ENCODE results near the gene SLC26A1.

DNA sequence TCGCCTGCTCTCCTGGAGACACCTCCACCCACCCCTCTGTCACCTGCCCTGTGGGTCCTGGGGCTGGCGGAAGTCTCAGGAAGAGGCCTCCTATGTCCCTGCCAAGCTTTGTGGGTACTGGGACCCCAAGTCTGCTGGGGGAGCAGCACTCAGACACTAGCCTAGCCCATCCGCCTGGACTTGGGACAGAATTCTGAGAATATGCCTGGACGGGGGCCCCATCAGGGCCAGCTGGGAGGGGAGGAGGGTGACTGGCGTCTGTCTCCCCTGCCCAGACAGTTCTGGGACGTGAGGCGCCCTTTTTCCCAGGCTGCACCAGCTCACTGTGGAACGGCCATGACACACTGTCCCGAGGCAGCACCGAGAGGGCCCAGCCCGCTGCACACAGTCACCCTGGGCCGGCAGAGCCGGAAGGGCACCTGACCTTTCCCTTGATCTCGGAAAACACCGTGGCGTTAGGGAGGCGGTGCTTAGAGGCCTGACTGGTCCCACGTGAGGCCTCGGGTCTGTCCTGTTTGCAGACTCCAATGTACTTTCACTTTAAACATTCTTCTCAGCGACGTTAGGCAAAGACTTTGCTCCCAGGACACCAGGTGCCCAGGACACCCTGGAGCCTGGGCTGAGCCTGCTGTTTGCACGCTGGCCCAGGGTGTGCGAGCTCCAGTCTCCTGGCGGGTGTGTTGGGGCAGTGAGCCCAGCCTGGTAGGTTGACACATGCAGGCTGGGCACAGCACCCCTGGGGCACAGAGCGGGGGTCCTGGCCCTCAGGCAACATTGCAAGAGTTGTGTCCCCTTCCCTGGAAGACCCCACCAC lies 700 bp downstream of the SLC26A1 start:
- TF ChIP-seq, protein P1, sequence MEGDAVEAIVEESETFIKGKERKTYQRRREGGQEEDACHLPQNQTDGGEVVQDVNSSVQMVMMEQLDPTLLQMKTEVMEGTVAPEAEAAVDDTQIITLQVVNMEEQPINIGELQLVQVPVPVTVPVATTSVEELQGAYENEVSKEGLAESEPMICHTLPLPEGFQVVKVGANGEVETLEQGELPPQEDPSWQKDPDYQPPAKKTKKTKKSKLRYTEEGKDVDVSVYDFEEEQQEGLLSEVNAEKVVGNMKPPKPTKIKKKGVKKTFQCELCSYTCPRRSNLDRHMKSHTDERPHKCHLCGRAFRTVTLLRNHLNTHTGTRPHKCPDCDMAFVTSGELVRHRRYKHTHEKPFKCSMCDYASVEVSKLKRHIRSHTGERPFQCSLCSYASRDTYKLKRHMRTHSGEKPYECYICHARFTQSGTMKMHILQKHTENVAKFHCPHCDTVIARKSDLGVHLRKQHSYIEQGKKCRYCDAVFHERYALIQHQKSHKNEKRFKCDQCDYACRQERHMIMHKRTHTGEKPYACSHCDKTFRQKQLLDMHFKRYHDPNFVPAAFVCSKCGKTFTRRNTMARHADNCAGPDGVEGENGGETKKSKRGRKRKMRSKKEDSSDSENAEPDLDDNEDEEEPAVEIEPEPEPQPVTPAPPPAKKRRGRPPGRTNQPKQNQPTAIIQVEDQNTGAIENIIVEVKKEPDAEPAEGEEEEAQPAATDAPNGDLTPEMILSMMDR (IDR thresholded peaks at IDR 0.05) = no peak
- TF ChIP-seq POLR2A (IDR thresholded peaks at IDR 0.05) (no peak), POLR2AphosphoS5 (IDR thresholded peaks at IDR 0.05; ENCODE audit: insufficient read depth in 1 of 2, low read depth in 1 of 2) (peak in 1 of 2 donors; percentile 36)
